HG02588 (cell line): Measurements from ENCODE around the gene ULBP1.
A peak's percentile ranks its signal among the peaks of the same experiment; 100 is the strongest.
"Not testable (repeated sequence)": the region's sequence is repeated elsewhere in the genome, so short reads cannot be mapped to it uniquely, and the experiment has no call there.

ENCODE experiments used
- ATAC-seq: cut with Tn5 transposase; IDR thresholded peaks from one replicate; pipeline ENCODE4 v1.9.1; 2021; ENCODE audit warnings: mild to moderate bottlenecking, moderate library complexity; ENCODE audit not compliant: unreplicated experiment

The ULBP1 gene

DNA sequence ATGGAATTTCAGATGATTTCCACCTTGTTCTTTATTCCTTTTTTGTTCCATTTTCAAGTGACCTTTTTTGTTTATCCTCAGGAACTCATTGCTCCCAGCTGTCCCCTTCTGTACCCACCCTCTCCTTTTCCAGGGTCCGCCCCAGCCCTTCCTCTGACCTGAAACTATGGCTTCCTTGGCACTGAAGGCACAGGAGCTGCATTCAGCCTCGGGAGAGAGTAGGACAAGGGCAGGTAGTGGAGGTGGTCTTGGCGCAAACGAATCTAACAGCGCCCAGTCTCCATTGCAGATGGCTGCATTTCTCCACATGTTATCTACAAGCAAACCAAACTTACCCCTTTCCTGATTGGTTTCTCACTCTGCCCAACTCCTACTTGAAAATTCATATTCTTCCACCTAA, 30.7 kb upstream of the ULBP1 start:
- no peak for ATAC-seq

DNA sequence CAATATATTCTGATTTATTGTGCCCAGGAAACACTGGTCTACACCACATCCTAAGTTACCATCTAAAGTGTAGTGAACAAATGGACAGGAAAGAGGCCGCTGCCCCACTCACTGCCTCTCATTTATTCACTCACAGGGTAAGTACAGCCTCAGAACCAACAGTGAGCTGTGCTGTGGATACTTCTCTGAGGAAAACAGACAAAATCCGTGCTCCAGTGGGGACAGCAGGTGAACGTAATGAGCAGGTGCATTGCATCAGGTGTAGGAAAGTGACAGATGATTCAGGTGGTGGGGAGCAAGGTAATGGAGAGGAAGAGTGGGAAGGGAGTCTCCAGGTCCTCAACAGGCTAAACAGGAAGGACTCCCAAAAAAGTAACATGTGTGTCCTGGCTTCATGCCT, 30.3 kb upstream of the ULBP1 start:
- ATAC-seq: no peak

DNA sequence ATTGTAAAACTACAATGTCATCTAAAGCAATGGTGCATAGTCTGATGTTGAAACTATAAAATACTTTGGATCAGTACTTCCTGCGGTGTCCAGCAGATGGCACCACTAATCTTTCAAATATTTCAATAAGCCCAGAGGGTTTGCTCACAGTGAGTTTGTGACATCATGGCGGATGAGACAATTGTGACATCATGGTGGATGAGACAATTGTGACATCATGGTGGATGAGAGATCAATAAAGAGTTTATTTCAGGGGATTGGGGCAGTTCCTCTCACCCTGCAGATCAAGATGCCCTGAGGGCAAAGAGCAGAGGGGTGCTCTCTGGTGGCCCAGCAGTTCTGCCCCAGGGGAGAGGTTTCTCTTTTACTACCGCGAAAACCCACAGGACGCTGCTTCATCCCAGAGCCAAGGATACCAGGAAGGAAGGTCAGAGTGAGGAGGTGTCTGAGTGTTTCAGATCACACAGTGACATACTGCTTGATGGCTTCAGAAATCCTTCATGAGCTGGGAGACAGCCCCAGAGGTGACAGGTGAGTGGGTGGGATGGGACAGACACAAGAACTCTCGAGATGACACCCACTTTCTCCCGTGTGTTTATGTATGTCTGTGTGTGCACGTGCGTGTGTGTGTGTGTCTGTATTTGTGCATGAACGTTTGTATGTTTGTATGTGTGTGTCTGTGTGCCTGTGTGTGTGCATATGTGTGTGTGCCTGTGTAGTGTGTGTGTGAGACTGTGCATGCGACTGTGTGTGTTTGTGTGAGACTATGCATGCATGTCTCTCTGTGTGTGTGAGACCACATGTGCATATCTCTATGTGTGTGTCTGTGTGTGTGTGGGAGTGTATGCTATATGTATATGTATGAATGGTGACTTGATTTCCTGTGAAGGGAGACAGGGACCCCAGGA, 29.2 kb upstream of the ULBP1 start:
- no peak for ATAC-seq

DNA sequence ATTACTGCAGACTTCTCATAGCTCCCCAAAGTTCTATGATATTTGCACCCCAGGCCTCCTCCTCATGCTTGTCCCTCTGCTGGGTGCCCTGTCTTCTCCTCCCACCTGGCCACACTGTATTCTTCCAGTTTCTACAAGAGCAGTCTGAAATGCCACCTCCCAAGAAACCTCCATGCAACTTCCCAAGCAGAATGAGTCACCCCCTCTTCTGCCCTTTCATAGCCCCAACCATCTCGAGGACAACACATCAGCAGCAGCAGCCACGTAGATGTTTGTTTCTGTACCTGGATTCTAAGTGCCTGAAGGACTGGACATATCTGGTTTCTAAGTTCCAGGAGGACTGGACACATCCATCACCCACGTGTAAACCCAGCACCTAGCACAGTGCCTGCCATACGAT, 28.5 kb upstream of the ULBP1 start:
- no peak for ATAC-seq

DNA sequence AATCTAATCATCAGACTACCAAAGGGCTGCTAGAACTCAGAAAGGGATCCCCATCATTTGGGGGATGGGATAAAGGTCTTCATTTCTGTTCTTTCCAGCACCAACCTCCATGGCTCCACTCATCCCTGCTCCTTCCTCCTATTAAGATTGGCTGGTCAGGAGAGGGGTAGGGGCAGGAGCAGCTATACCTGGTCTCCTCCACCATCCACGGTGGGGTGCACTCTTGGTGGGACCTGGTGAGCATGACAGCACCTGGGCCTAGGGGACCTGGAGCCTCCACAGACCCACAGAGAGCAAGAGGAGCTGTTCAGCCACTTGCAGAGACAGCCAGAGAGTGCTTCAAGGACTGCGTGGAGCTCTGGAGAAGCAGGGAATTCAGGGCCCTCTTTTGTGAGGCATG, 28.1 kb upstream of the ULBP1 start:
- ATAC-seq: no peak

DNA sequence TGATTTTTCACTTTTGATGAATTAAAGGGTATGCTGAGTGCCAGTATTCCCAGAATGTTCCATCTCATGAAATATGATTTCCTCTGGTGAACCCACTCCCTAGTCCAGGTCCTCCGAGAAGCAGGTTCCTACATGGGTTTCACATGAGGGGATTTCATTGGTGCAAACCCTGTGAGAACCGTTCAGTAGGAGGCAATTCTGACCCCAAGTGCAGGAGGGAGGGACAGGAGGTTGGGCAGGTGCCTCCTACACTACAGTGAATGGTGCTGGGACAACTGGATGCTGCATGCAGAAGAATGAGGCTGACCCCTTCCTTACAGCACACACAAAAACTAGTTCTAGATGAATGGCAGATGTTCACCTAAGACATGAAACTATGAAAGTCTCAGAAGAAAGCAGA, 27.0 kb upstream of the ULBP1 start:
- no peak for ATAC-seq

DNA sequence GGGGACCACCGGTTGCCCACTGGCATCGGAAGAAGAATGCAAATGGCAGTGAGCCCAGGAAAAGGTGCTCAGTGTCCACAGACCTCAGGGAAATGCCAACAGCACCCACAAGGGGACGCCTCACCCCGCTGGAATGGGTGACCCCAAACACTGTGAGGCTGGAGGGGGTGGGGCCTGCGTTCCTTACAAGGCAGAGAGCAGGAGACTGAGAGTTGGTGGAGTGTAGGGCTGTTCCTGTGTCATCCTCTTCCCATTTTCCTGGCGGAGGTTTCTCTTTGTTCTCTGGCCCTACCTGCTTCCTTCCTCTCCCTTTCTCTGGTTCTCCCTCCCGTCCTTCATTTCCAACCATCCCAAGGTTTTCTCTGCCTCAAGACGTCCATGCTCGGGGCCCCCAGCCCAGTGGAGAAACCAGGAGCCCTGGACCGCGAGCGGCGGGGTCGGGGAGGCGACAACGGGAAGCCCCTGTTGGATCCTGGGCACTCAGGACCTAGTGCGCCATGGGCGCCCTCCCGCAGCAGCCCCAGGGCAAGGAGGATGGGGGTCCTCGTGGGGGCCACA, 25.7 kb upstream of the ULBP1 start:
- ATAC-seq: not testable (repeated sequence)

DNA sequence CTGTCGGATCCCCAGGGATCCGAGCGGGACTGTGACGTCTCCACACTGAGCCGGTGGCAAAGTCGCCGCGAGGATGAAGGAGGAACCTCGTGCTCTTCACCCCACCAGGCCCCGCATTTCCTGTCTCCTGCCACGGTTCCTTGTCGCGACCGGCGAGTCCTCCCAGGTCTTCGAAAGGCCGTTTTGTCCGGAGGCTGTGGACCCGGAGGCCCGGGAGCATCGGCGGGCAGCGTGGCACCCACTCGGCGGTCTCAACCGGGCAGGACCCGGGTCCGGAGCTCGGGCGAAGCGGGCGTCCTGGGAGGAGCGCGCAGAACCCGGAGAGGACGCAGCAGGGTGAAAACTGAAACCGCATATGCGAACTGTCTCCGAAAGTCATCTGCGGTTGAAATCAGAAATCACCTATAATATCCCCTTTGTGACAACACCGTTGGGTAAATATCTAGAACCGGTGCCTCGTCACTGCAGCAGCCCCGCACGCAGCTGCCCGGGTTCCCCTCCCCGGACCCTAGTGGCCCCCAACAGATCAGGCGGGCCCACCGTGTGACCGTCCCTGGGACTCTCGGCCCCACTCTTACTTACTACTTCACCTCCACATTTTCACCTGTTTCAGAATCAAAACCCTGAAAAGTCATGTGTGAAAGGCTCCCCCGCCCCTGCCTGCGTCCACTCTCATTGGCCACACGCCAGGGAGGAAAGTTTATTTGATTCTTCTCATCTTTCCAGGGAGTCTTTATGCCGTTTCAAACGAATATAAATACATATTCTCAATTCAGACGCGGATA, 25.0 kb upstream of the ULBP1 start:
- peak; percentile 80 for ATAC-seq

DNA sequence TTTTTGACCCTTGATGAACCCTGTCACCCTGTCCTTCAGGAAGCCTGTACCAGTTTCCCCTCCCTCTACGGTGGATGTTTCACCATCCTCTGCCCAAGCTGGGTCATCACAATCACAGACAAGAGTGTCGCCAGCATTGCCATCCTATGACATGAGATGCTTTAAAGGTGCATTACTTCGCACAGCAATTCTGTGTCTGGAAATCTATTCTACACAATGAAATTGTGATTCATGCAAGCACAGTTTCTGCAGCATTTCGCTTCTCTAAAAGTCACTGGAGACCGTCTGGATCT, 24.4 kb upstream of the ULBP1 start:
- ATAC-seq: no peak

DNA sequence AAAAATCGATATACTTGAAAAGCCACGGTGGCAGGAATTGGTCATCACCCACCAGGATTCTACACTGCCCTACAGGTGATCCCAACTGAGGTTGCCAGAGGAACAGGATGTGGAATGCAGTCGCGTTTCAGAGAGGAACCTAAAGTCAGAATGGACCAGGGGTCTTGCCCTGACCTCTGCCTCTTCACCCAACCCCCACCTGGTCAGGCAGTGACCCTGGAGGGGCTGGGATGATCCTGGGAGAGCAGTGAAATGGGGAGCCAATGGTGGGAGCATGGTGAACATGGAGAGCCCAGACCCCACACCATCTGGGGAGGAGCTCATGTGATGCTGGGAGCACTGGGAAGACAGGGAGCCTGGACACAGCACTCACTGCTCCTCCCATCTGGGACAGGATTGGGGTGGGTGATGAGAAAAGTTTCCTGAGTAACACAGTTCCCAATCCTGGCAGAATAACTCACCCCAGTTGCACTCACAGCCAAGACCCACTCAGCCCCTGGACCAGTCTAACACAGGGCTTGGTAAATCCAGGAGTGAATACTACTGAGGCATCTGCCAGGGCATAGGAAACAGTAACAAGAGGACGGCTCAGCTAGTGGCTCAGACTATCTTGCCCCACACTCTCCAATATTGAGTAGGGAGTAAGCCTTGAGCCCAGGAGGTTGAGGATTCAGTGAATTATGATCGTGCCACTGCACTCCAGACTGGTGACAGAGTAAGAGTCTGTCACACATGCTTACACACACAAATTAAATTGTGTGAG, 23.7 kb upstream of the ULBP1 start:
- ATAC-seq: no peak

DNA sequence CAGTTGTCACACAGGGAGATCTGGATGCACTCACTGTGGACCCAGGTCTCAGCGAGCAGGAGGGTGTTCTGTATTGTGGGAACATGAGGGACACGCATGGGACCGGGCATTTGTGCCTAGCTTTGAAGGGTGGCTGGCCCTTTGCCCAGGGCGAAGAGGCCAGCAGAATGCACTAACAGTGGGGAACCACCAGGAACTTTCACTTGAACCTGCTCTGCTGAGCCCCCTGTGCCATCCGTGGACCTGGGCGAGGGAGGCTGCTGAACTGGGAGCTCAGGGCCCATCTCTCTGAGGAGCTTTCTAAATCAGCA, 23.1 kb upstream of the ULBP1 start:
- ATAC-seq: no peak

DNA sequence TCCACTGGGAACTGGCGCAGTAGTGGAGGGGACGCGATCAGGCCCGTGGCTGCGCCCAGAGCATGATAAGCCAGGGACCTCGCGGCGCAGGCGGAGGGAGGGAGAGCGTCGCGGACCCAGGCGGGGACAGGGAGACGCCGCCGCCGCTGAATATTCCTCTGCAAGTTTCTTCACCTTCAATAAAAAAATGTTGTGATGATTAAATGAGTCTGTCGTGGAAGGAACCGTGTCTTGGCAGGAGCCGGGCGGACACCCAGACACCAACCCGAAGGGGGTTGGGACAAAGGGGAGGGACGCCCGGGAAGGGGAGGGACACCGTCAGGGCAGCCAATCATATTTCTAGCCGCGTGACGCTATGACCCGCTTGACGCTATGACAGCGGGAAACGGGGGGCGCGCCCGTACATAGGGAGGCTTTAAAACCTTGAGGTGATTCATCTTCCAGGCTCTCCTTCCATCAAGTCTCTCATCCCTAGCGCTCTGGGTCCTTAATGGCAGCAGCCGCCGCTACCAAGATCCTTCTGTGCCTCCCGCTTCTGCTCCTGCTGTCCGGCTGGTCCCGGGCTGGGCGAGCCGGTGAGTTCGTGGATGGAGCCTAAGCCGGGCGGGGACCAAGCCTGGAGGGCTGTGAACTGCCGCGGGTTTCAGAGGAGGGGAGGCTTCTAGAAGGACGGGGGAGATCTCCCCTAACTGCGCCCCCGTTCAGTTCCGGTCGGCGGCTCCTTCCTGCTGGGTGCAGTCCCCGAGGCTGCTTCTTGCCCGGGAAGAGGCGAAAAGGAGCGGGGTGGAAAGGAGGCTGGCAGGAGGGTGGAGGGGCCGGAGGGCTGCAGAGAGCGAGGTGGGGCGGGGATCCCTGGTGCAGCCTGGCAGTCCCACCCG, 21.9 kb upstream of the ULBP1 start, which contains the start of gene ULBP2:
Gene ULBP2, plus strand, starts transcription at position 432 of the 878 bp plus-strand sequence. Its CDS starts 59 bp downstream, at position 491.
- no peak for ATAC-seq

DNA sequence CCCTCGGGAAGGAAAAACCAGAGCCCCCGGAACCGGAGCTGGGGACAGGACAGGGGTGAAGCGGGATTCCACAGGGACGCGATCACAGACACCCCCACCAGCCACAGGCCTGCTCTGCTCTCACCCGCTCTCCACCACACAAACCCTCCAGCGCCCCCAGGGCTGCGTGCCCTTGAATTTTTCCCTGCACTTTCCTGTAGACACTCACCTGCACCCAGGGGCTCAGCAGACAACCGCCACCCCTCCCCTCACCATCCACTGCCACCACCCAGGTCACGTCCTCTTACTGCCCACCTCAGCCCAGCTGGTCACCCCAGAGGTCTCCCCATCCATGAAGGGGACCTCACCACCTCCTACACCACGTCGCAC, 21.3 kb upstream of the ULBP1 start:
- no peak for ATAC-seq

DNA sequence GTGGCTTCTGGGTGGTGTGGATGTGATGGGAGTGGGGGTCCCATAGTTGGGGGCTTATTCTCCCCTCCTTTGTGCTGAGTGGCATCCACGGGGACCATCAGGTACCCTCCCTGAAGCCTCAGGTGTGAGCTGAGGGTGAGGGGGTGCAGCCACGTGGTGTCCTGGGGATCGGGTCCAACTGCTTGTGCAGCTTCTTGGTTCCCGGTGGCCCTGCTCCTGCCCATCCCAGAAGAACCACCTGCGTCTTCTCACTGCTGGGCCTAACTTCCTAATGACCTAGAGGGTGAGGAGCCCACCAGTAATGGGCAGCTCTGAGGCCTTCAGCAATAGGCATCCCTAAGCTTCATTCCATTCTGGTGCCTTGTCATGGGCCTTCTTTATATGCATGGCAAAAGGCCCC, 20.4 kb upstream of the ULBP1 start:
- not testable (repeated sequence) for ATAC-seq

DNA sequence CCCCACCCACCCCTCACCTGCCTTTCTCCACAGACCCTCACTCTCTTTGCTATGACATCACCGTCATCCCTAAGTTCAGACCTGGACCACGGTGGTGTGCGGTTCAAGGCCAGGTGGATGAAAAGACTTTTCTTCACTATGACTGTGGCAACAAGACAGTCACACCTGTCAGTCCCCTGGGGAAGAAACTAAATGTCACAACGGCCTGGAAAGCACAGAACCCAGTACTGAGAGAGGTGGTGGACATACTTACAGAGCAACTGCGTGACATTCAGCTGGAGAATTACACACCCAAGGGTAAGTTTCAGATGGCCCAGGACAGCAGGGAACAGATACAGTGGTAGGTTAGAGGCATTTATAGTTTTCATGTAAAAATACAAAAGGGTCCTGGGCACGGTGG, 18.5 kb upstream of the ULBP1 start:
- not testable (repeated sequence) for ATAC-seq

DNA sequence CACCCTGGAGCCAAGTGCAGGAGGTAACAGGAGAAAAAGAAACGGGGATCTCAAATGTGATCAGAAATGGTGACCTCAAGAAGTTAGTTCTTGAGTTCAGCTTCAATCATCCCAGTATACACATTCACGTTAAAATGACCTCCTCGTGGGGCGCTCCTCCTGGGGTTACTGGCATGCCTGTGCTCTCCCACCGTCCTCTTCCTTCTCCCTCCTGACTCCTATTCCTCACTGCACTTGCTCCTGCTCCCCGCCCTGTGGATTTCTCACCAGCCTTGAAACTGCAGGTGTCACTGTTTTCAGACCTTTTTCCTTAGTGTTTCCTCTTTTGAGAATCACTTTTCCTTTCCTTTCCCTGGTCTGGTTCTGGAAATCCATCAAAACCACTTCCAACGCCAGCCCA, 17.1 kb upstream of the ULBP1 start:
- ATAC-seq: not testable (repeated sequence)

DNA sequence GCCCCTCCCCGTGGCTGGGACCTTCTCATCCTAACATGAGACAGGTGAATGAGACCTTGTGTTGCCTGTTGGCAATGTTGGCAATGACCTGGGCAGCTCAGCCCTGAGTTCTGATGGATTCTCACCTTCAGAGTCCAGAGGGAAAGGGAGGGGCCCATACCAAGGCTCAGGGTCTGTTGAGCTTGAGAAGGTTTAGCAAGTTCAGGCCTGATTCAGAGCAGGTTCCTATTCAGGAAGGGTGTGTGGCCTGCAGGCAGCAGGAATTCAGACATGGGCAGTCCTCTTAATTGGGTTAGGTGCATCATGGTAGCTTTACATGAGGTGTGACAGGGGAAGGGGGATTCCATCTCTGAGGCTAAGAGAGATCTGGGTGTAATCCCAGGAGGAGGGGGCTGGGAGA, 16.2 kb upstream of the ULBP1 start:
- not testable (repeated sequence) for ATAC-seq

DNA sequence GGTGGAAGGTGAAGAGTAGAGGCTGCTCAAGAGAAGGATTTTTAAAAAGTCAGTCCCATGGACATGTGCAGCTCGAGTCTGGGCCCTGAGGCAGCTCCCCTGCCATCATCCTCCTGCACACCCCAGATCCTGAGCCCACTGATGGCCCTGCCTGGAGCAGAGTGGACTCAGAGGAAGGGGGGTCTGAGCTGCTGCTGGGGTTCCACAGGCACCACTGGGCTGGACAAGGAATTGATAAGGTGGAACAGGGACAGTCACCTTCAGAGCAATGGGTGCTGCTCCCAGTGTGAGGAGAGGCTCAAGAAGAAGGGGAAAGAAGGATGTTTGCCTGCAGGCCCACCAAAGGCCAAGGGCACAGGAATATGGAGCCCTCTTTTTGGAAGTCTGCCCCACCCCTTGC, 15.7 kb upstream of the ULBP1 start:
- ATAC-seq: no peak

DNA sequence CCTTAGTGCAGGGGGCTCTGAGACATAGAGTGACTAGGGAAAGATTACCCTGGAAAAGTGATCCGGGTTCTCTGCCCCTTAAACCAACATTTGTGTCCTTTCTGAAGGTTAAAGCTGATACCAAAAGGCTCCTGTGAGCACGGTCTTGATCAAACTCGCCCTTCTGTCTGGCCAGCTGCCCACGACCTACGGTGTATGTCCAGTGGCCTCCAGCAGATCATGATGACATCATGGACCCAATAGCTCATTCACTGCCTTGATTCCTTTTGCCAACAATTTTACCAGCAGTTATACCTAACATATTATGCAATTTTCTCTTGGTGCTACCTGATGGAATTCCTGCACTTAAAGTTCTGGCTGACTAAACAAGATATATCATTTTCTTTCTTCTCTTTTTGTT, 15.1 kb upstream of the ULBP1 start:
- no peak for ATAC-seq

DNA sequence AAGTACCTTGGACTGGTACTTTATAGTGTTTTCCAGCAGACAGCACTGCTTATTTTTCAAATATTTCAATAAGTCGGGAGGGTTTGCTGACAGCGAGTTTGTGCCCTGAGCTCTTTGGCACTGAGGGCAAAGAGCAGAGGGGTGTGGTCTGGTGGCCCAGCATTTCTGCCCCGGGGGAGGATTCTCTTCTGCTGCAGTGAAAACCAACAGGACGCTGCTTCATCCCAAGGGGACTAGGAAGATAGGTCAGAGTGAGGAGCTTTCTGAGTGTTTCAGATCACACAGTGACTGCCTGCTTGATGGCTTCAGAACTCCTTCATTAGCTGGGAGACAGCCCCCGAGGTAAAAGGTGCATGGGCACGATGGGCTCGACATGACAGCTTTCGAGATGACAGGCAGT, 13.3 kb upstream of the ULBP1 start:
- no peak for ATAC-seq
